A549 (cell line): ENCODE measurements around the gene PDSS2.

Source experiments
- BHLHE40 ChIP-seq: IDR thresholded peaks from 2 replicates; pipeline ENCODE4 v1.6.1; 2012; ENCODE audit warnings: low read depth, low read length, inconsistent platforms
- CBX8 ChIP-seq: fragments of 200-600 bp; sonication (generic); IDR thresholded peaks from 2 replicates; pipeline ENCODE4 v1.6.1; 2016
- CHD2 ChIP-seq: fragments of 150-350 bp; IDR thresholded peaks from 2 replicates; pipeline ENCODE4 v1.6.1; 2014; ENCODE audit warnings: low read length; ENCODE audit not compliant: partially characterized antibody
- CTCF ChIP-seq: fragments of >200 bp; sonication (Bioruptor Twin); formaldehyde crosslinking; IDR thresholded peaks from 3 replicates; pipeline ENCODE4 v1.5.1; 2016
- EP300 ChIP-seq, 2 experiments: fragments of >200 bp; sonication (Bioruptor Twin); formaldehyde crosslinking; IDR thresholded peaks; 2 replicates in 1 of 2; 3 replicates in 1 of 2; pipeline ENCODE4 v1.6.1; 2016 to 2017
- HOXA7 ChIP-seq: fragments of 250-450 bp; sonication (Bioruptor Pico); IDR thresholded peaks from 2 replicates; pipeline ENCODE4 v1.5.0; 2020; ENCODE audit warnings: mild to moderate bottlenecking, moderate library complexity
- MAZ ChIP-seq: fragments of 150-350 bp; IDR thresholded peaks from 2 replicates; pipeline ENCODE4 v1.6.1; 2014; ENCODE audit warnings: antibody characterized with exemption, low read depth, low read length, borderline replicate concordance
- POLR2A ChIP-seq: IDR thresholded peaks from 2 replicates; pipeline ENCODE4 v1.6.1; 2012; ENCODE audit warnings: mild to moderate bottlenecking, low read length
- RCOR1 ChIP-seq: fragments of 150-350 bp; IDR thresholded peaks from 2 replicates; pipeline ENCODE4 v1.6.1; 2014; ENCODE audit warnings: antibody characterized with exemption, low read length, low read depth
- ZSCAN20 ChIP-seq: fragments of 250-450 bp; sonication (Bioruptor Pico); IDR thresholded peaks from 2 replicates; pipeline ENCODE4 v1.8.0; 2022; ENCODE audit warnings: mild to moderate bottlenecking, moderate library complexity
- TF ChIP-seq, protein P1 (sequence below): fragments of 200-600 bp; sonication (generic); IDR thresholded peaks from 2 replicates; pipeline ENCODE4 v1.6.1; 2016; ENCODE audit warnings: antibody characterized with exemption, mild to moderate bottlenecking, moderate library complexity
- TF ChIP-seq, protein P2 (sequence below): fragments of >200 bp; sonication (Bioruptor Twin); formaldehyde crosslinking; IDR thresholded peaks from 3 replicates; pipeline ENCODE4 v1.6.1; 2016

DNA sequence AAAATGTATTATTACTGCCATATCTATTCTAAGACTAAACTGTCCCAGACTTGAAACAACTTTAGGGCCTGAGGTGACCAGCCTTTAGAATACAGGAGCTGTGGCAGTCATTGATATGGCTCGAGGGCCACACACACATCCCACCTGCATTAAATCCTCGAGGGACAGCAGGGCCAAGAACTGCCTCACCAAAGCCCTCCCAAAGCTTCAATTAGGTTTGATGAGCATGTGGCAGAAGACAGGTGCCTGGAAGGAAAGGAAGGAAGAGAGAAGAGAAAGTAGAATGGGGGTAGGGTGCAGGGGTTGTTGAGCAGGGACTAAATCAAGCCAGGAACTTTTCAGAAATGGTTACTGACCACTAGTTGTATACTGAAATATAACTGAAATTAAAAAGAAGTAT lies 115.0 kb downstream of the PDSS2 start:
- no peak for TF ChIP-seq POLR2A
- TF ChIP-seq CTCF = no peak
- TF ChIP-seq CHD2 = no peak
- TF ChIP-seq, protein P1, sequence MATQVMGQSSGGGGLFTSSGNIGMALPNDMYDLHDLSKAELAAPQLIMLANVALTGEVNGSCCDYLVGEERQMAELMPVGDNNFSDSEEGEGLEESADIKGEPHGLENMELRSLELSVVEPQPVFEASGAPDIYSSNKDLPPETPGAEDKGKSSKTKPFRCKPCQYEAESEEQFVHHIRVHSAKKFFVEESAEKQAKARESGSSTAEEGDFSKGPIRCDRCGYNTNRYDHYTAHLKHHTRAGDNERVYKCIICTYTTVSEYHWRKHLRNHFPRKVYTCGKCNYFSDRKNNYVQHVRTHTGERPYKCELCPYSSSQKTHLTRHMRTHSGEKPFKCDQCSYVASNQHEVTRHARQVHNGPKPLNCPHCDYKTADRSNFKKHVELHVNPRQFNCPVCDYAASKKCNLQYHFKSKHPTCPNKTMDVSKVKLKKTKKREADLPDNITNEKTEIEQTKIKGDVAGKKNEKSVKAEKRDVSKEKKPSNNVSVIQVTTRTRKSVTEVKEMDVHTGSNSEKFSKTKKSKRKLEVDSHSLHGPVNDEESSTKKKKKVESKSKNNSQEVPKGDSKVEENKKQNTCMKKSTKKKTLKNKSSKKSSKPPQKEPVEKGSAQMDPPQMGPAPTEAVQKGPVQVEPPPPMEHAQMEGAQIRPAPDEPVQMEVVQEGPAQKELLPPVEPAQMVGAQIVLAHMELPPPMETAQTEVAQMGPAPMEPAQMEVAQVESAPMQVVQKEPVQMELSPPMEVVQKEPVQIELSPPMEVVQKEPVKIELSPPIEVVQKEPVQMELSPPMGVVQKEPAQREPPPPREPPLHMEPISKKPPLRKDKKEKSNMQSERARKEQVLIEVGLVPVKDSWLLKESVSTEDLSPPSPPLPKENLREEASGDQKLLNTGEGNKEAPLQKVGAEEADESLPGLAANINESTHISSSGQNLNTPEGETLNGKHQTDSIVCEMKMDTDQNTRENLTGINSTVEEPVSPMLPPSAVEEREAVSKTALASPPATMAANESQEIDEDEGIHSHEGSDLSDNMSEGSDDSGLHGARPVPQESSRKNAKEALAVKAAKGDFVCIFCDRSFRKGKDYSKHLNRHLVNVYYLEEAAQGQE = no peak
- no peak for TF ChIP-seq EP300 (IDR thresholded peaks at IDR 0.05)
- no peak for TF ChIP-seq HOXA7 (CRISPR knock-in tag)
- no peak for TF ChIP-seq BHLHE40
- TF ChIP-seq MAZ = no peak
- TF ChIP-seq, protein P2, sequence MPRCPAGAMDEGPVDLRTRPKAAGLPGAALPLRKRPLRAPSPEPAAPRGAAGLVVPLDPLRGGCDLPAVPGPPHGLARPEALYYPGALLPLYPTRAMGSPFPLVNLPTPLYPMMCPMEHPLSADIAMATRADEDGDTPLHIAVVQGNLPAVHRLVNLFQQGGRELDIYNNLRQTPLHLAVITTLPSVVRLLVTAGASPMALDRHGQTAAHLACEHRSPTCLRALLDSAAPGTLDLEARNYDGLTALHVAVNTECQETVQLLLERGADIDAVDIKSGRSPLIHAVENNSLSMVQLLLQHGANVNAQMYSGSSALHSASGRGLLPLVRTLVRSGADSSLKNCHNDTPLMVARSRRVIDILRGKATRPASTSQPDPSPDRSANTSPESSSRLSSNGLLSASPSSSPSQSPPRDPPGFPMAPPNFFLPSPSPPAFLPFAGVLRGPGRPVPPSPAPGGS = no peak
- TF ChIP-seq CBX8 = no peak
- TF ChIP-seq ZSCAN20 = no peak
- TF ChIP-seq RCOR1 = no peak
